Measurements from ENCODE around the gene PPP2R5E.

DNA sequence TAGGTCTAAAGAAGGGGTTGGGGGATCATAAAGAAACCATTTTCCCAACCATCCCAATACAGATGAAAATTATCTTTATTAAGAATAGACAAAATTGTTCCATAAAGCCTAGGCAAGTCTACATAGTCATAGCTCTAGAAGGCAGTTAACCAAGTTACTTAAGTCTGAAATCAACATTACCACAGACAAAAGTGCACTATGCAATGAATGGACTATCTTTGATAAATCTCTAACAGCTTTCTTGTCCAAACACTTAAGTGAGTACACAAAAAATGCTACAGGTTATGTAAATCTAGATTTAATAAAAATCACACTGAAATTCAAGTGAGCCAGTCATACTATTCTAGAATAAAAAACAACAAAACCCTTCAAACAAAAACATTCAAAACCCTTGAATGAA lies 137.5 kb downstream of the PPP2R5E start:
- no peak for TF ChIP-seq POLR2A (IDR thresholded peaks at IDR 0.05; ENCODE audit: low read depth, low read length)
- no peak for TF ChIP-seq POLR2AphosphoS5 (IDR thresholded peaks at IDR 0.05; ENCODE audit: insufficient read depth, low read depth, low read length)
- TF ChIP-seq, protein P1, sequence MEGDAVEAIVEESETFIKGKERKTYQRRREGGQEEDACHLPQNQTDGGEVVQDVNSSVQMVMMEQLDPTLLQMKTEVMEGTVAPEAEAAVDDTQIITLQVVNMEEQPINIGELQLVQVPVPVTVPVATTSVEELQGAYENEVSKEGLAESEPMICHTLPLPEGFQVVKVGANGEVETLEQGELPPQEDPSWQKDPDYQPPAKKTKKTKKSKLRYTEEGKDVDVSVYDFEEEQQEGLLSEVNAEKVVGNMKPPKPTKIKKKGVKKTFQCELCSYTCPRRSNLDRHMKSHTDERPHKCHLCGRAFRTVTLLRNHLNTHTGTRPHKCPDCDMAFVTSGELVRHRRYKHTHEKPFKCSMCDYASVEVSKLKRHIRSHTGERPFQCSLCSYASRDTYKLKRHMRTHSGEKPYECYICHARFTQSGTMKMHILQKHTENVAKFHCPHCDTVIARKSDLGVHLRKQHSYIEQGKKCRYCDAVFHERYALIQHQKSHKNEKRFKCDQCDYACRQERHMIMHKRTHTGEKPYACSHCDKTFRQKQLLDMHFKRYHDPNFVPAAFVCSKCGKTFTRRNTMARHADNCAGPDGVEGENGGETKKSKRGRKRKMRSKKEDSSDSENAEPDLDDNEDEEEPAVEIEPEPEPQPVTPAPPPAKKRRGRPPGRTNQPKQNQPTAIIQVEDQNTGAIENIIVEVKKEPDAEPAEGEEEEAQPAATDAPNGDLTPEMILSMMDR (IDR thresholded peaks at IDR 0.05; ENCODE audit: extremely low read depth in 1 of 2, insufficient read depth in 1 of 2, low read depth in 1 of 2, low read length in 2 of 2): no peak
- TF ChIP-seq EZH2 (IDR thresholded peaks at IDR 0.05; ENCODE audit: borderline replicate concordance, low read depth, low read length, severe bottlenecking): no peak
- TF ChIP-seq MYC (IDR thresholded peaks at IDR 0.05; ENCODE audit: low read depth, low read length): no peak

Measured in endothelial cell of umbilical vein (primary cell).